Measurements from ENCODE around the gene KANSL2. TPM values are rescaled to one million over a fixed set of nuclear protein-coding genes. Genes with fewer than 3 reads are reported as not detected.

The KANSL2 gene
- total and polyA plus RNA-seq, 9 of the 15 experiments (the other 6 are each of a cell fraction or from before 2014, with no cell fraction given): 41.1 to 89.8 (median 55.4) TPM

- TF ChIP-seq MLLT1 (IDR thresholded peaks at IDR 0.05) (0 out of 4 replicates have a peak, but pooled peaks of 1 of the 2 experiments have one; percentile 36), ZNF764 (CRISPR knock-in tag; IDR thresholded peaks at IDR 0.05; ENCODE audit: low read depth) (peak; percentile 90), HLTF (IDR thresholded peaks at IDR 0.05) (0 out of 2 replicates have a peak, but pooled peaks have one; percentile 57)
These were observed 481 bp upstream of the KANSL2 start (continued) for GRCh38 chr12:48682533-48682905.

GRCh38 chr12:48681399-48681709, 684 bp downstream of the KANSL2 start:
- WGBS (ENCODE audit: insufficient coverage, low coverage, missing lambda C conversion rate): 0% methylated on average over 11 of the region's 11 CpGs
- peak overlapping the region; percentile 95 for H2AFZ ChIP-seq (ENCODE audit: low read depth, low read length)
- peak overlapping the region; percentile 97 for H3K4me2 ChIP-seq (ENCODE audit: insufficient read depth, low read length)
- H3K9me3 ChIP-seq (replicated peaks; ENCODE audit: control insufficient read depth, insufficient read depth, low read depth, low read length): no peaks in the 10 kb centered on the region
- POLR2A ChIA-PET: interaction anchor here (1.0 to 4.7 kb wide), 4 partner anchors 9 to 34 kb away, joined by 3 to 45 read pairs (median 14); no protein-coding TSS in a partner anchor
- H3K4me1 ChIP-seq (replicated peaks in 1 of 2; ENCODE audit: control insufficient read depth in 2 of 2, insufficient read depth in 2 of 2, low read length in 2 of 2): peaks cover 9 to 19% of the 10 kb centered on the region in 2 experiments; a peak in 4 of 5 replicates
- peak overlapping the region; percentile 98 to 100 for H3K9ac ChIP-seq (ENCODE audit: insufficient read depth in 1 of 2, low read depth in 2 of 2, low read length in 2 of 2)
- peak overlapping the region; percentile 97 for H3K27ac ChIP-seq (ENCODE audit: extremely low read depth, low read depth, low read length)
- no peaks in the 10 kb centered on the region for H3K27me3 ChIP-seq (ENCODE audit: control insufficient read depth in 2 of 2, insufficient read depth in 2 of 2, low read length in 2 of 2)
- H3K9me1 ChIP-seq (ENCODE audit: control insufficient read depth, insufficient read depth, low read length): no peaks in the 10 kb centered on the region
- intact Hi-C loops (cut with micrococcal nuclease) (no loop called here), in situ Hi-C loops (cut with MboI) (no loop called here)
- peaks cover 46% of the 10 kb centered on the region for H3K36me3 ChIP-seq (ENCODE audit: control insufficient read depth, insufficient read depth, low read length)
- BruUV-seq (replicated peaks): TSS peak; percentile 46
- CTCF ChIA-PET (ENCODE audit: low intra/inter-chr PET ratio): no interaction called here
- no peaks in the 10 kb centered on the region for H4K20me1 ChIP-seq (replicated peaks; ENCODE audit: control insufficient read depth, insufficient read depth, low read length)
- peak in 1 of 4 experiments; percentile 22 for DNase-seq (ENCODE audit: extremely low read depth in 1 of 4, low spot score in 3 of 4)
- no peak for FAIRE-seq
- peak overlapping the region; percentile 99 for H3K4me3 ChIP-seq
- H3K79me2 ChIP-seq (ENCODE audit: control insufficient read depth, insufficient read depth, low read length): peaks cover 56% of the 10 kb centered on the region
- ATAC-seq: peak; percentile 3
- peak; percentile 19; the same call in 1 of the 2 replicates for TF ChIP-seq THRAP3 (IDR thresholded peaks at IDR 0.05; ENCODE audit: borderline replicate concordance)
- no peak for TF ChIP-seq PHB (CRISPR knock-in tag; IDR thresholded peaks at IDR 0.05)
- TF ChIP-seq ZKSCAN8 (CRISPR knock-in tag; IDR thresholded peaks at IDR 0.05): no peak
- TF ChIP-seq, protein P1, sequence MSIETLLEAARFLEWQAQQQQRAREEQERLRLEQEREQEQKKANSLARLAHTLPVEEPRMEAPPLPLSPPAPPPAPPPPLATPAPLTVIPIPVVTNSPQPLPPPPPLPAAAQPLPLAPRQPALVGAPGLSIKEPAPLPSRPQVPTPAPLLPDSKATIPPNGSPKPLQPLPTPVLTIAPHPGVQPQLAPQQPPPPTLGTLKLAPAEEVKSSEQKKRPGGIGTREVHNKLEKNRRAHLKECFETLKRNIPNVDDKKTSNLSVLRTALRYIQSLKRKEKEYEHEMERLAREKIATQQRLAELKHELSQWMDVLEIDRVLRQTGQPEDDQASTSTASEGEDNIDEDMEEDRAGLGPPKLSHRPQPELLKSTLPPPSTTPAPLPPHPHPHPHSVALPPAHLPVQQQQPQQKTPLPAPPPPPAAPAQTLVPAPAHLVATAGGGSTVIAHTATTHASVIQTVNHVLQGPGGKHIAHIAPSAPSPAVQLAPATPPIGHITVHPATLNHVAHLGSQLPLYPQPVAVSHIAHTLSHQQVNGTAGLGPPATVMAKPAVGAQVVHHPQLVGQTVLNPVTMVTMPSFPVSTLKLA (conservative IDR thresholded peaks at IDR 0.05): no peak
- TF ChIP-seq MAFG (tag; conservative IDR thresholded peaks at IDR 0.05): no peak
- no peak for TF ChIP-seq AFF4 (CRISPR knock-in tag; IDR thresholded peaks at IDR 0.05)
- TF ChIP-seq PHF21A (IDR thresholded peaks at IDR 0.05; ENCODE audit: borderline replicate concordance, low read depth): 0 out of 2 replicates have a peak, but pooled peaks have one; percentile 6
- TF ChIP-seq, protein P2, sequence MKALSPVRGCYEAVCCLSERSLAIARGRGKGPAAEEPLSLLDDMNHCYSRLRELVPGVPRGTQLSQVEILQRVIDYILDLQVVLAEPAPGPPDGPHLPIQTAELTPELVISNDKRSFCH (CRISPR knock-in tag; IDR thresholded peaks at IDR 0.05): no peak
- TF ChIP-seq, protein P2 (tag; IDR thresholded peaks at IDR 0.05): no peak
- TF ChIP-seq GTF2E2 (tag; IDR thresholded peaks at IDR 0.05): peak; percentile 46
- no peak for TF ChIP-seq ZNF445 (CRISPR knock-in tag; IDR thresholded peaks at IDR 0.05; ENCODE audit: low read depth)
- 0 out of 2 replicates have a peak, but pooled peaks have one; percentile 84 for TF ChIP-seq ZC3H4 (CRISPR knock-in tag; IDR thresholded peaks at IDR 0.05; ENCODE audit: borderline replicate concordance)

Data from K562 (cell line).